Nephron progenitor cell (in vitro differentiated cells): ENCODE data around the gene ADAM12.

Experiments used
- DNase-seq: peaks from one replicate; pipeline ENCODE4 v3.0.0; 2021
- H3K27ac Mint-ChIP-seq: 2 replicates; pipeline ENCODE4 v1.8.0; 2021; ENCODE audit warnings: mild to moderate bottlenecking, moderate library complexity, mixed read lengths
- H3K27me3 Mint-ChIP-seq: 2 replicates; pipeline ENCODE4 v1.8.0; 2021; ENCODE audit warnings: mild to moderate bottlenecking, low read depth, mixed read lengths; ENCODE audit not compliant: poor library complexity
- H3K36me3 Mint-ChIP-seq: 2 replicates; pipeline ENCODE4 v1.8.0; 2021; ENCODE audit warnings: low read depth, mixed read lengths
- H3K4me1 Mint-ChIP-seq: 2 replicates; pipeline ENCODE4 v1.8.0; 2021; ENCODE audit warnings: mixed read lengths
- H3K4me3 Mint-ChIP-seq: 2 replicates; pipeline ENCODE4 v1.8.0; 2021; ENCODE audit warnings: mild to moderate bottlenecking, moderate library complexity, mixed read lengths
- H3K9me3 Mint-ChIP-seq: 2 replicates; pipeline ENCODE4 v1.8.0; 2021; ENCODE audit warnings: mild to moderate bottlenecking, moderate library complexity, mixed read lengths
- TF ChIP-seq, protein P1 (sequence below): fragments of 200-600 bp; sonication (generic); IDR thresholded peaks from 2 replicates; pipeline ENCODE4 v1.5.0; 2021; ENCODE audit warnings: antibody characterized with exemption

The ADAM12 gene

DNA sequence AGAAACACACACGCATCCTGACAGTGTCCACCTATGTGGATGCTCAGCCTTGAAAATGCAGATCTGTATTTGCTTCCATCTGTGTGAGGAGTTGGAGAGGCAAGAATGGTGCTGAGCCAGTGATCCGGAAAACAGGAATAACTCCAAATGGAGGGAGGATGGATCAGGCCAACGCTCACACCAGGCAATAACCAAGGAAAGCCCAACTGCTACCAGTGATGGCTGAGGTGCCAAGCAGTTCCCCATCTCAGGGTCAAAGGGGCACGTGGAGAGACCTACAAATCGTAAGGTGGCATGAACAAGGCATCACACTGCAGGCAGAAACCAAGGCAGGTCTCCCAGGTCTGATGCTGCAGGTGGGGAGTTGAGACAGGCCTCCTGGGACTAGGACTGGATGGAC is 153.6 kb downstream of the ADAM12 start:
- H3K4me1 Mint-ChIP-seq, result peaks cover 17% of the 10 kb centered on the region
- no peak overlapping the region for H3K27ac Mint-ChIP-seq
- no peaks in the 10 kb centered on the region for H3K9me3 Mint-ChIP-seq
- no peaks in the 10 kb centered on the region for H3K36me3 Mint-ChIP-seq
- no peak overlapping the region for H3K4me3 Mint-ChIP-seq
- no peak for DNase-seq
- TF ChIP-seq, protein P1, sequence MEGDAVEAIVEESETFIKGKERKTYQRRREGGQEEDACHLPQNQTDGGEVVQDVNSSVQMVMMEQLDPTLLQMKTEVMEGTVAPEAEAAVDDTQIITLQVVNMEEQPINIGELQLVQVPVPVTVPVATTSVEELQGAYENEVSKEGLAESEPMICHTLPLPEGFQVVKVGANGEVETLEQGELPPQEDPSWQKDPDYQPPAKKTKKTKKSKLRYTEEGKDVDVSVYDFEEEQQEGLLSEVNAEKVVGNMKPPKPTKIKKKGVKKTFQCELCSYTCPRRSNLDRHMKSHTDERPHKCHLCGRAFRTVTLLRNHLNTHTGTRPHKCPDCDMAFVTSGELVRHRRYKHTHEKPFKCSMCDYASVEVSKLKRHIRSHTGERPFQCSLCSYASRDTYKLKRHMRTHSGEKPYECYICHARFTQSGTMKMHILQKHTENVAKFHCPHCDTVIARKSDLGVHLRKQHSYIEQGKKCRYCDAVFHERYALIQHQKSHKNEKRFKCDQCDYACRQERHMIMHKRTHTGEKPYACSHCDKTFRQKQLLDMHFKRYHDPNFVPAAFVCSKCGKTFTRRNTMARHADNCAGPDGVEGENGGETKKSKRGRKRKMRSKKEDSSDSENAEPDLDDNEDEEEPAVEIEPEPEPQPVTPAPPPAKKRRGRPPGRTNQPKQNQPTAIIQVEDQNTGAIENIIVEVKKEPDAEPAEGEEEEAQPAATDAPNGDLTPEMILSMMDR, result no peak
- no peaks in the 10 kb centered on the region for H3K27me3 Mint-ChIP-seq

DNA sequence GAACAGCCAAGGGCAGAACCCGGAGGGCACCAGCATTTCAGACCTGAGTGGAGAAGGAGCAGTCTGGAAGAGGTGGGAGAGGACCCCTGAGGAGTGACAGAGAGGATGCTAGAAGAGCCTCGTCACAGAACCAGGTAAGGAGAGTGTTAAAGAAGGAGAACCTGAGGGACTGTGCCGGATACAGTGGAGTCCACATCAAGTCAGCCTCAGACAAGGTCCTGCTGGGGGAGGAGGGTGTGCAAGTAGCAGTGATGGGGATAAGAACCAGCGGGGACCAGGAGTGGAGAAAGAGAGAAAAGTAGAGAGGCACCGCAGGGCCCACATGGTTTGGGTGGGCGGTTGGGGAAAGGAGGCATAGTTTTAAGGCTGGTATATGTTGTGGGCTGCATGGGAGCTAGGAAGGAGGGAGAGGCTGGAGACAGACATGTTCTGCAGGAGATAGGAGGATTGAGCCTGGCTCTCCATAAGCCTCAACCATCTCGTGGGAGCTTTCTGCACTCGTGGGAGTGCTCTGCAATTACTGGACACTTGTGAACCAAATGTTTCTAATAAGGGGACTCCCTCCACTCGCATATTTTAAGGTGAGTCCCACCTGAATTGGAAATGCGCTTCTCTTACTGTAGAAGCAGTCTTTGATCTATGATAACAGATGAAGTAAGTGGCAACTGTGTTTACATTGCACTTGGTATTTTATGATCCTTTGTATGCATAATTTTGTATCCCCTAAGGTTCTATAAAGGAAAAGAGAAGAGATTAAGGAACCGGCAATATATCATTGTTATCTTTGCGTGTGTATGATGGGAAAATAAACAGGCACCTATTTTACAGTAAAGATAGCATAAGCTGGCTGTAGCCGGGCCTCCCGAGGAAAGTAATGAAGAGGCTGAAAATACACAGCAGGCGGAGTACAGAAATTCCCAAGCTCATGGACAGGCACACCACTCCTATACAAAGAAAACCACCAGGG is 154.8 kb downstream of the ADAM12 start:
- Mint-ChIP-seq H3K9me3 (no peaks in the 10 kb centered on the region), H3K4me1 (peaks cover 19% of the 10 kb centered on the region), H3K4me3 (no peak overlapping the region), H3K36me3 (no peaks in the 10 kb centered on the region), H3K27ac (peak overlapping the region; percentile 55), H3K27me3 (no peaks in the 10 kb centered on the region)
- TF ChIP-seq, protein P1, result no peak
- no peak for DNase-seq

DNA sequence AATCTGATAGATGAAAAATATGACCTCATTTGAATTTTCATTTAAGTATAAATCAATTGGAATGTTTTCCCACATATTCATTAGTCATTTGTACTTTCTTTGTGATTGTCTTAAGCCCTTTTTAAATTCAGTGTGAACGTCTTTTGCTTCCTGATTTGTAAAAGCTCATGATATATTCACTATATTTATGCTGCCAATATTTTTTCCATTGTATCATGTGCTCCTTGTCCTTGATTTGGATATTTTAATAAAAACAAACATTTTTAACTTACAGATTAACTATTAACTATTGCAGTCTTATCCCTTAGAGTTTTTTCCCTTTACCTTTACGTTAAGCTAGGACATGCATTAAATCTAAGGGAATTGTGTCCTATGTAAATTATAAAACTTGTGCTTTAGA is 157.7 kb downstream of the ADAM12 start:
- no peak overlapping the region for H3K27ac Mint-ChIP-seq
- no peak for DNase-seq
- TF ChIP-seq, protein P1, result no peak
- no peaks in the 10 kb centered on the region for H3K27me3 Mint-ChIP-seq
- peaks cover 19% of the 10 kb centered on the region for H3K4me1 Mint-ChIP-seq
- H3K4me3 Mint-ChIP-seq, result no peak overlapping the region
- no peaks in the 10 kb centered on the region for H3K9me3 Mint-ChIP-seq
- no peaks in the 10 kb centered on the region for H3K36me3 Mint-ChIP-seq

DNA sequence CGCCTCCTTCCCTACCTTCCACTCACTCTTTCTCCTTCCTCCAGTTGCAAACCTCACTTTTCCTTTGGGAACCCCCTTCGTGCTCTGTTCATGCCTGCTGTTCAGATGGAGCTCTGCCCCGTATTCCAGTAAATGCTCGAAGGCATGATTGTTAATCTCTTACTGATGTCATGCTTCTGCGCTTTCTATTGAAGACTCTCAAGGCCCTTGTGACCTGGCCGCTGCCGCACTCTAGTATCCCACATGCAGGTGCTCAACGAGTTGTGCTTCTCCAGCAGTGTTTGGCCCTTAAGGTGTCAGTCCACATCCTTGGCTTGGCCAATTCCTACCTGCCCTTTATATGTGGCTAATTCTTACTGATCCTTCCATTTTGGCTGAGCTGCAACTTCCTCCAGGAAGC is 158.6 kb downstream of the ADAM12 start:
- peaks cover 19% of the 10 kb centered on the region for H3K4me1 Mint-ChIP-seq
- TF ChIP-seq, protein P1, result no peak
- H3K36me3 Mint-ChIP-seq, result no peaks in the 10 kb centered on the region
- H3K9me3 Mint-ChIP-seq, result no peaks in the 10 kb centered on the region
- no peak overlapping the region for H3K27ac Mint-ChIP-seq
- H3K4me3 Mint-ChIP-seq, result no peak overlapping the region
- no peak for DNase-seq
- H3K27me3 Mint-ChIP-seq, result no peaks in the 10 kb centered on the region

DNA sequence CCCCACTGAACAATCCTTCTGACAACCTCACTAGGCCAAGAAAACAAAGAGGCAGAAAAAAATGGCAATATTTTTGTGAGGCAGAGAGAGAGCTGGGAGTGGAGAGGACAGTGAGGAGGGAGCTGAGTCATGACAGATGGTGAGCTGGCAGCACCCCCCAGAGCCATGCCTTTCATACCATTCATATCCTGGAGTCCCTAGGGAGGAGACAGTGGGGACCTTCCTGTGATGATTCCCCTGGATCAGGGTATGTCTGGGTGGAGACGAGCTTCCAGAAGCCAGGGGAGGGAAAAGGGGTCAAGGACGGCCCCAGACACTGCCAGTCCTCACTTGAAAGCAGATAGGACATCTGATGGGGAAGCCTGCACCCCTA is 160.5 kb downstream of the ADAM12 start:
- Mint-ChIP-seq H3K4me1 (peaks cover 5% of the 10 kb centered on the region), H3K27ac (no peak overlapping the region), H3K27me3 (peaks cover 4% of the 10 kb centered on the region), H3K36me3 (no peaks in the 10 kb centered on the region), H3K9me3 (no peaks in the 10 kb centered on the region), H3K4me3 (no peak overlapping the region)
- TF ChIP-seq, protein P1, result no peak
- no peak for DNase-seq
